GM23338 (cell line): ENCODE measurements around the gene CALCOCO1.

Source experiments
- CREB1 ChIP-seq: fragments of 250-450 bp; sonication (Bioruptor Pico); IDR thresholded peaks from 2 replicates; pipeline ENCODE4 v1.5.0; 2020; ENCODE audit warnings: low read depth, mild to moderate bottlenecking, moderate library complexity
- CTCF ChIP-seq, 2 experiments: fragments of 200-600 bp in 1 of 2; sonication (generic) in 1 of 2; conservative IDR thresholded peaks; 2 replicates each; pipeline versions ENCODE4 v1.5.1 to v1.6.1; 2016 to 2017; ENCODE audit warnings: antibody characterized with exemption in 2 of 2, low read depth in 2 of 2, mild to moderate bottlenecking in 2 of 2, moderate library complexity in 1 of 2
- EZH2 ChIP-seq: fragments of 200-600 bp; sonication (generic); IDR thresholded peaks from one replicate; pipeline ENCODE4 v1.8.0; 2017; ENCODE audit warnings: antibody characterized with exemption, mild to moderate bottlenecking, low read depth; ENCODE audit not compliant: unreplicated experiment
- EZH2phosphoT487 ChIP-seq: fragments of 200-600 bp; sonication (generic); IDR thresholded peaks from one replicate; pipeline ENCODE4 v1.8.1; 2018; ENCODE audit warnings: antibody characterized with exemption; ENCODE audit not compliant: unreplicated experiment
- POLR2AphosphoS5 ChIP-seq: IDR thresholded peaks from 2 replicates; pipeline ENCODE4 v1.6.1; 2016; ENCODE audit warnings: antibody characterized with exemption, low read depth

GRCh38 chr12:53674977-53675700 lies 52.1 kb downstream of the CALCOCO1 start:
- TF ChIP-seq CTCF (conservative IDR thresholded peaks at IDR 0.05; ENCODE audit: low read depth in 2 of 2) (no peak), EZH2 (no peak), CREB1 (CRISPR knock-in tag) (no peak), EZH2phosphoT487 (no peak), POLR2AphosphoS5 (no peak)
